ENCODE results near the gene TNFRSF8.

The TNFRSF8 gene

GRCh38 chr1:12136916-12137610, 74.0 kb downstream of the TNFRSF8 start:
- no peak for TF ChIP-seq CTCF (conservative IDR thresholded peaks at IDR 0.05; ENCODE audit: low read depth, low read length)
- Histone ChIP-seq H2AFZ (ENCODE audit: low read depth) (no peak overlapping the region), H4K20me1 (ENCODE audit: insufficient read depth) (no peaks in the 10 kb centered on the region), H3K27ac (no peak overlapping the region), H3K27me3 (ENCODE audit: insufficient read depth, low read depth) (no peaks in the 10 kb centered on the region), H3K36me3 (ENCODE audit: insufficient read depth) (no peaks in the 10 kb centered on the region), H3K9ac (no peak overlapping the region), H3K4me2 (no peak overlapping the region), H3K4me1 (ENCODE audit: low read depth, poor library complexity, severe bottlenecking) (no peaks in the 10 kb centered on the region), H3K79me2 (ENCODE audit: insufficient read depth, low read depth) (no peaks in the 10 kb centered on the region), H3K4me3 (IDR thresholded peaks at IDR 0.05; ENCODE audit: insufficient read depth, low read depth, low read length) (no peak overlapping the region)

GRCh38 chr1:12138196-12139168, 75.4 kb downstream of the TNFRSF8 start:
- no peaks in the 10 kb centered on the region for H3K36me3 ChIP-seq (ENCODE audit: insufficient read depth)
- H2AFZ ChIP-seq (ENCODE audit: low read depth), result no peak overlapping the region
- no peak for TF ChIP-seq CTCF (conservative IDR thresholded peaks at IDR 0.05; ENCODE audit: low read depth, low read length)

GRCh38 chr1:12140016-12140415, 76.9 kb downstream of the TNFRSF8 start:
- Histone ChIP-seq H3K36me3 (ENCODE audit: insufficient read depth) (no peaks in the 10 kb centered on the region), H3K4me3 (IDR thresholded peaks at IDR 0.05; ENCODE audit: insufficient read depth, low read depth, low read length) (no peak overlapping the region), H3K4me2 (no peak overlapping the region), H2AFZ (ENCODE audit: low read depth) (no peak overlapping the region), H4K20me1 (ENCODE audit: insufficient read depth) (no peaks in the 10 kb centered on the region), H3K27ac (no peak overlapping the region), H3K79me2 (ENCODE audit: insufficient read depth, low read depth) (no peaks in the 10 kb centered on the region), H3K9ac (no peak overlapping the region), H3K4me1 (ENCODE audit: low read depth, poor library complexity, severe bottlenecking) (no peaks in the 10 kb centered on the region), H3K27me3 (ENCODE audit: insufficient read depth, low read depth) (no peaks in the 10 kb centered on the region)
- TF ChIP-seq CTCF (conservative IDR thresholded peaks at IDR 0.05; ENCODE audit: low read depth, low read length), result no peak

More at GRCh38 chr1:12138196-12139168, 75.4 kb downstream of the TNFRSF8 start:
- Histone ChIP-seq H3K9ac (no peak overlapping the region), H3K4me1 (ENCODE audit: low read depth, poor library complexity, severe bottlenecking) (no peaks in the 10 kb centered on the region), H4K20me1 (ENCODE audit: insufficient read depth) (no peaks in the 10 kb centered on the region), H3K79me2 (ENCODE audit: insufficient read depth, low read depth) (no peaks in the 10 kb centered on the region), H3K4me3 (IDR thresholded peaks at IDR 0.05; ENCODE audit: insufficient read depth, low read depth, low read length) (no peak overlapping the region), H3K4me2 (no peak overlapping the region), H3K27ac (no peak overlapping the region), H3K27me3 (ENCODE audit: insufficient read depth, low read depth) (no peaks in the 10 kb centered on the region)

- no peaks in the 10 kb centered on the region for H3K79me2 ChIP-seq (ENCODE audit: insufficient read depth, low read depth)
- no peak for TF ChIP-seq CTCF (conservative IDR thresholded peaks at IDR 0.05; ENCODE audit: low read depth, low read length)
- no peak overlapping the region for H3K4me2 ChIP-seq
- H3K4me1 ChIP-seq (ENCODE audit: low read depth, poor library complexity, severe bottlenecking), result no peaks in the 10 kb centered on the region
- H3K9ac ChIP-seq, result no peak overlapping the region
- no peaks in the 10 kb centered on the region for H3K27me3 ChIP-seq (ENCODE audit: insufficient read depth, low read depth)
- H3K4me3 ChIP-seq (IDR thresholded peaks at IDR 0.05; ENCODE audit: insufficient read depth, low read depth, low read length), result no peak overlapping the region
- H4K20me1 ChIP-seq (ENCODE audit: insufficient read depth), result no peaks in the 10 kb centered on the region
- H3K27ac ChIP-seq, result no peak overlapping the region
- H3K36me3 ChIP-seq (ENCODE audit: insufficient read depth), result no peaks in the 10 kb centered on the region
- H2AFZ ChIP-seq (ENCODE audit: low read depth), result no peak overlapping the region
Measured at GRCh38 chr1:12140515-12141162, 77.5 kb downstream of the TNFRSF8 start.
